OCI-M1 (cell line): ENCODE results near the gene CFAP100.

Experiments
- DNase-seq: peaks from one replicate; lab custom pipeline; 2025; lab: John Stamatoyannopoulos, UW

The CFAP100 gene

GRCh38 chr3:126446301-126446700, 51.6 kb downstream of the CFAP100 start:
- no peak for DNase-seq

DNA sequence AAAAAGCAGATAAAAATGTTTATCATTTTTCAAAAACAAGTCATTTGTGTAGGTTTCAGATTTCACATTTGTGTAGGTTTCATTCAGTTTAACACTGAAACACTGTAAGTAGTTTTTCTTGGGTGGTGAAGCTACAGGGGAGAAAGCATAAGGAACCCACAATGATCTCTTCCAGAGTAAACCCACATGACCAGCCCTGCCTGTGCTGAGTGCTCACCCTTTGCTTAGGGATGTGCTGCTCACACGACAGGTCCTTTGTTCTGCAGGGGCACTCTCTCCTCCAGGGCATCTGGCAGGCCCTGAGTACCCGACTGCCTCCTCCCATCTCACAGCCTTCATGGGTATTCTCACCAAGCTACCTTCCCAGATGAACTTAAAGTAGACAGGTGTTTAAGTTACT, 52.1 kb downstream of the CFAP100 start:
- no peak for DNase-seq

- DNase-seq, result no peak
These were observed 52.9 kb downstream of the CFAP100 start for GRCh38 chr3:126447456-126448106.

DNA sequence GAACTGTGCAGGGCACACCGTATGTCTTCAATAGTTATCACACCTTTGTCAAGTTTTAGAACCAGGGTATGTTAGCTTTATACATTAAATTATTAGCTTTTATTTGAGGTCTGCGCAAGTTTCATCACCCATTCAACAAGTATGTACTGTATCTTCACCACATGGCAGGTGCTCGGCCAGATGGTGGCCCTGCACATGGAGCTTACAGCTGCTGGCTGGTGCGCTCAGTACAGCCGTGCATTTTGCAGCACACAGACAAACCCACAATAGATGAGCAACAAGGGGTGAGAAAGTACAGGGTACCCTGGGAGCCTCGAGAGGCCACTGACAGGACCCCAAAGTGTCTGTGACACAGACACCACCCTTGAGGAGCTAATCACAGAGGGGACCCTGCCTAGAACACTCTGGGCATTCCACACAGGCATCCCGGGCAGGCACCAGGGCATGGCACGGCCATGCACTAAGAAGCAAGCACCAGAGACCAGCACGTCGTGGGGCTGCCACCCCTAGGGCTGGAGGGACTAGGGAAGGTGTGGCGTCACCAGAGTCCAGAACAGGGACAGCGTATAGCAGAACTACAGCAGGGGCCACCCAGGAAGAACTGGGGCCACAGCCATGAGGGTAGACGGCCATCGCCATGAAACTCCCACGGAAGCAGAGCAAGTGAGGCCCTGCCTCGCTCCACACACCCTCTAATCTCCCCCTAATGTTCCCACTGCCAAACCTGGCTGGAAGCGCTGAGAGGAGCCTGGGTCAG, 53.6 kb downstream of the CFAP100 start:
- no peak for DNase-seq

- DNase-seq, result no peak
These were observed 54.1 kb downstream of the CFAP100 start for GRCh38 chr3:126448893-126449180.

DNA sequence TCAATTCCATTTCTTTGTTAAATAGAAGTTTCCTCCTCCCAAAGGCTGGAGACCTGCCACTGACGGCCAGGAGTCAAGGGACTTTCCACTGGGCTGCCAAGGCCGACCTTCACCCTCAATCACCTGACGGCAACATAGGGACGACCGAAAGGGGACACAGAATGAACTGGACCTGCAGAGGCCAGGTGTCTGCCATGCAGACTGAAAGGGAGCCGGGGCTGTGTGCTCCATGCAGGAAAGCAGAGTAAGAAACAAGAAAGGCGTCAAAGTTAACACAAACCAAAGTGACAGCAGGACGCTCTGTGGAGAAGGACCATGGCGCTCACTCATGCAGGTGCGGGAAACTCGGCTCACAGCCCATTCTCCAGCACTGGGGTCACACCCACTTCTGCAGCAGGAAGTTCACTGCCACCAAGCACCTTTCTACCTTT, 54.9 kb downstream of the CFAP100 start:
- no peak for DNase-seq

DNA sequence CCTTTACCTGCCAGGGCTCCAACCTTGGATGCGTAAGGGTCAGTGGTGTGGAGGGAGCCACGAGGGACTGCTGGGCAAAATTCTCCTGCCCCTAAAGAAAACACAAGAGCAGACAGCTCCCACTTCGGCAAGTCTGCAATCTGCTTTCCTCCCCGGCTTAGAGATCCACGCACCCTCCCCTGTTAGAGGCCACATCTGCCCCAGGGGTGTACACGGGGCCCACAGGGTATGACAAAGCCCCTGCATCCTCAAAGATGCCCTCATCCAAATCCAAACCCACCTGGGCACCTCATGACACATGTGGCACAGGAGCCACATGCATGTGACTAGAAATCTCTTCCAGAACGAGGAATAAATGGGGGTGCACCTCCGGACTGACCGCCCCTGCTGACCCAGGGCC, 55.5 kb downstream of the CFAP100 start:
- DNase-seq, result no peak

- no peak for DNase-seq
These were observed 56.0 kb downstream of the CFAP100 start for GRCh38 chr3:126450744-126451143.

DNA sequence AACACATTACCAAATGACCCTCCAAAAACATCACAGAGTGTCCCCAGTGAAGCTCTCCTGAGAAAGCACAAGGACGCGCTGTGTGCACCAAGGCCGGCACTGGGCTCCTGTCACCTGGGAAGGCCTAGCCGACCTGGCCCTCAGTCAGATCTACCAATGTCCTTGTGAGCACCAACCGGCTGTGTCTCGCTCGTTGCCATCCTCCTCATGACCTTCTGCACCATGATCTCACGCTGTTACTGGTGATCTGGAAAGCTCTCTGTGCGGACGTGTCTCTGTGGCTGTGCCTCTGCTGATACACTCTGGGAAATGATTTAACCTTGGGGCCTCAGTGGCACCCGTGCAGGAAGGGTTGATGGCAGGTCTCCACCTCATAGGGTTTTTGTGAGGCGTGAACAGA, 56.8 kb downstream of the CFAP100 start:
- DNase-seq, result no peak

- no peak for DNase-seq
These were observed 57.5 kb downstream of the CFAP100 start for GRCh38 chr3:126452213-126452612.

DNA sequence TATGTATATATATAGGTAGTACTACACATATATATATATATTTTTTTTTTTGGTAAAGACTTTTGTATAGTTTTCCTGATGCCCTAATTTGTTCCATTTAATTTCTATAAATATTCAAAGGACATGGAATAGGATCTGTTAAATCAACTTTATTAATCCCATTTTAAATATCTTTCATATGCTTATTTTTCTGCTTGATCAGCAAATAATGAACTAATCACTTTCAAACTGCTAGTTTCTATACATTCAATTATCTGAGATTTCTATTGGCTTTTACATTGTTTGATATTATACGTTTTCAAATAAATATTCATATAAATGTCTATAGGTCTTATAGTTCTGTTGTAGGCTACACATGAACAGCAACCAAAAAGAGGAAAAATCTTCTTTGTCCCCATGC, 59.3 kb downstream of the CFAP100 start:
- DNase-seq, result no peak

GRCh38 chr3:126454437-126455198, 59.9 kb downstream of the CFAP100 start:
- DNase-seq, result no peak

- no peak for DNase-seq
These were observed 61.5 kb downstream of the CFAP100 start for GRCh38 chr3:126456211-126456610.

- no peak for DNase-seq
These were observed 62.2 kb downstream of the CFAP100 start for GRCh38 chr3:126456766-126457388.

DNA sequence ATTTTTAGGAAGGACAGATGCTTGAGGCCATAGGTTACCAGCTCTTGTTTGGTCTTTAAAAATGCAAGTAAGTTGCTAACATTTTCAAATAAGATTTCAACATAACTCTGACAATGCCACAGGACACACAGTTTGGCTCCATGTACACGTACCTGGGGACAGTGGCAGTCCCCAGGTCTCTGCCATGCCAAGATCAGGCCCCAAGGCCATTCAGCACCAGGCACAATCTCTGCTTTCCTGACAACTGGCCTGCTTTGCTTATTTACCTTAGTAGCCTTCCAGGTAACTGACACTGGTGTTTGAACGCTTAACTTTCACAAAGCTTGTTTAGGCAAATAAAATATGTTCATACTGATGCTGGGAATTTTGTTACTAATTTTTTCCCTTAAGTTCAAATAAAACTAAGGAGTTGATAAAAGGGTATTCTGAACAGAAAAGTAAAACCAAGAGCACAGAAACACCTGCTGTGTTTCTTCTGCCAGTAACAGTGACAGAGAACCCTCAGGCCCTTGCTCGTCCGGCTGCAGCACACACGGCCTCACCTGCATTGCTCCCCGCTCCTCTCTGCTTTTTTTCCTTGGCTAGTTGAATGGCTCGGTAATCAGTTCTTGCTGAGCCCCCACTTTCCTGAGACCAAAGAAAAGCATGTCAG, 64.5 kb downstream of the CFAP100 start:
- no peak for DNase-seq

GRCh38 chr3:126459763-126460127, 65.0 kb downstream of the CFAP100 start:
- no peak for DNase-seq

DNA sequence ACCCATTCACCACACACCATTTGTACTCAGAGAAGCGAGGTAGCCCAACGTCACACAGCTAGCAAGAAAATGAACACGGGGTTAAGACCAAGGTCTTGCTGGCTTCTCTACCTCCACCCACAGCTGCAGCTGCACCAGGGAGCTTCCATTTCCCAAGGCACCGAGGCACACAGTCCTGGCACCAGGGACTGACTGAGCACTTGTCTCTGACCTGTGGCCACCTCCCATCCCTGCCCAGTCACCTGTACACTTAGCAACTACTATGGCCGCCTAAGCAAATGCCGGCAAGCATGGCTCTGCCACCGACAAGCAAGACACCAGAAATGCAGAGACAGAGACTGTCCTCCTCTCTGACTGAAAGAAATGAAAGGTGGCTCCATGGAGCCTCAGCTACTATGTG, 65.7 kb downstream of the CFAP100 start:
- DNase-seq, result no peak

GRCh38 chr3:126461450-126462070, 66.9 kb downstream of the CFAP100 start:
- DNase-seq, result no peak

DNA sequence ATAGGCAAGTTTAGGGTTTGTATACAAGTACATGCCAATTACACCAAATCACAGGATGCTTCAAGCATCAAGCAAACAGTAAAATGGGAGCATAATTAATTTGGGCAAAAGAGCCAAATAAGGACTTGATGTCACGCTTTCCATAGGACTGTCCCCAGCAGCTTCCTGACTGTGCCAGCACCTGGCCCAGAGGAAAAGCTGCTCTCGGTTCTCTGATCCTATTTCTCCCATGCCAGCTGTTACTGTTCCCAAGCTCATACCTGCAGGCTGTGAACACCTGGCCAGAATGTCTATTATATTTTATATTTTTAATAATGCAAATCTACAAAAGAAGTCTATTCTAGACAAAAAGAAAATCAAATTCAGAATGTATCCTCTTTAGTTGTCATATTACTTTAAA, 68.8 kb downstream of the CFAP100 start:
- no peak for DNase-seq

DNA sequence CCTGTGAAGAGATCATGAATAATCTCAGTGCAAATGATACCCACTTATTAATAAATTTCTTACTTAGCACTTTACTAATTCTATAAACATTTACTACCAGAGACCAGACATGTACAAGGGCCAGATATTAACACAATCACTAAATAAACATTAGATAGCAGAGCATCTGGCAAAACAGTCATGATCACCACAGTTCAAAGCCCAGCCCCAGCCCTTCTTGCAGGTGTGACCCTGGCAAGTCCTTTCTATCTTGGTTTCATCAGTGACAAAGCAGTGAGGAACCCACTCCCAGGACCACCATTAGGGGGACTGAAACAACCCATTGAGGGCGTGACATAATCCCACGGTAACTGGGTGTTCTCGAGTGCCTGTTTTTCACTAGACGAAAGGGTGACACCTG, 69.4 kb downstream of the CFAP100 start:
- no peak for DNase-seq

DNA sequence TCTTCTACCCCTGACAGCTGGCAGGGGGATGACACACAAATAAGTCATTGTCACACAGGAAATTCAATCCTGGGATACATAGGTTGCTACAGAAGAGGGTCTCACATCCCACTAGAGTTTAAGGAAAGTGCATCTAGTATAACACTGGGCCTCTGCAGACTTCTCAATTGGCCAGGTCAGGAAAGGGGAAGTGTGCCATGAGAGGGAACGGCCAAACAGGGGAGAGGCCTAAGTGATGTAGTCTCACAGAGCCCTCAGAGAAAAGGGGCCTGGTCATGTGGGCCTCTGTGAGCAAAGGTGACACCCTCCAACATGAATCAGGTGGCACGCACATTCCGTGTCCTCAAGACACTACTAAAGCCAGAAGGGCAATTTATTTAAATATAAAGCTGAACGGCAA, 69.8 kb downstream of the CFAP100 start:
- DNase-seq, result no peak

DNA sequence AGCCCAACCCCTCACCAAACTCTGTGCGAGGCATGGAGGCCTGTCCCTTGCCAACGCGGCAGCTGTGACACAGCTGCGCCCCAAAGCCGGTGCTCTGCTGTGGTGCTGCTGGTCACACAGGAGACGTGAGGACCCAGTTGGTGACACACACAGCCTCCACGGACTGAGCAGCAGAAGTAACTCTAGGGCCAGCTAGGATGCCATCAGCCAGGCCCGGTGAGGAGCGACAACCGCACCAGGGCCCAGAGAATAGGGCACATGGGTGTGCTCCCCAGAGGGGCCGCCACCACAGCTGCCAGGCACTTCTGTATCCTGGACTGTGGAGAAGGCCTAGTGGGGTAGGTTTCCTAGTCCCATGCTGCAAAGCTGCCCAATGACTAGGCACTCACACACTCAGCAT, 70.3 kb downstream of the CFAP100 start:
- DNase-seq, result no peak
